ENCODE results near the gene RNF133. TPM values are rescaled to one million over a fixed set of nuclear protein-coding genes. Genes with fewer than 3 reads are reported as not detected.
A peak's percentile ranks its signal among the peaks of the same experiment; 100 is the strongest.

RNF133 gene
- total and polyA plus RNA-seq, 4 donors: 0.88 to 1.2 TPM; not detected in 2

- no peak for DNase-seq (ENCODE audit: low read depth in 4 of 6, low spot score in 6 of 6)
- H3K36me3 ChIP-seq (ENCODE audit: control insufficient read depth, insufficient read depth, low read length): no peaks in the 10 kb centered on the region
- no peak overlapping the region for H3K4me3 ChIP-seq (ENCODE audit: low read depth, low read length)
- H3K27ac ChIP-seq (ENCODE audit: low read depth, low read length): no peak overlapping the region
- WGBS (ENCODE audit: insufficient coverage): 50% methylated on average over 1 of the region's 4 CpGs
- no peaks in the 10 kb centered on the region for H3K4me1 ChIP-seq (ENCODE audit: control insufficient read depth, insufficient read depth, low read length)
- no peaks in the 10 kb centered on the region for H3K9me3 ChIP-seq (ENCODE audit: control insufficient read depth, insufficient read depth, low read length)
- no peaks in the 10 kb centered on the region for H3K27me3 ChIP-seq (ENCODE audit: control insufficient read depth, insufficient read depth, low read length)
Observed at GRCh38 chr7:122719010-122719578, 20.2 kb upstream of the RNF133 start.

DNA sequence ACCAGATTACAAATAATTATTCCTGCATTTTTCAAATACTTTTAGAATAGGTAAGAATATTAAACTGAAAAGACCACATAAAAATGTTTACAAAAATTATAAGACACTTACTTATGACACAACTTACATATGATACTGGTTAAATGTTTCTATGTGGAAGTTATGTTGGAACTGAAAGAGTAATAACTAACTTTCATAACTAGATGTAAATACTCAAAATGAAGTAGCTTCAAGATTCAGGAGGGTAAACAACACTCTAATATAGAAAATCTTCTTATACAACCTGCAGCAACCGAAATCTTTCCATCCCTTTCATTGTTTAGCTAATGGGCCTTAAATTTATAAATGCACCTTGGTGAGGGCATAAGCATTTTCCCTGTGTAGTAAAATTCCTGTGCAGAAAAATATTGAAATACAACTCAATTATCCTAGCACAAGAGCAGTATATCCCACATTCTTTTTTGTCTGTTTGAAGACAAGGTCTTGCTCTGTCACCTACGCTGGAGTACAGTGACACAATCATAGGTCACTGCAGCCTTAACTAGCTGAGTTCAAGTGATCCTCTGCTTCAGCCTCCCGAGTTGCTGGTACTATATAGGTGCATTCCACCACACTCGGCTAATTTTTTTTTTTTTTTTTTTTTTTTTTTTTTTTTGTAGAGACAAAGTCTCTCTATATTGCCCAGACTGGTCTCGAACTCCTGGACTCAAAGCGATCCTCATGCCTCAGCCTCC is 18.6 kb upstream of the RNF133 start:
- 100% methylated on average over 1 of the region's 6 CpGs for WGBS (ENCODE audit: insufficient coverage)
- Histone ChIP-seq H3K27me3 (ENCODE audit: control insufficient read depth, insufficient read depth, low read length) (no peaks in the 10 kb centered on the region), H3K27ac (ENCODE audit: low read depth, low read length) (no peak overlapping the region), H3K9me3 (ENCODE audit: control insufficient read depth, insufficient read depth, low read length) (no peaks in the 10 kb centered on the region), H3K36me3 (ENCODE audit: control insufficient read depth, insufficient read depth, low read length) (no peaks in the 10 kb centered on the region), H3K4me3 (ENCODE audit: low read depth, low read length) (no peak overlapping the region), H3K4me1 (ENCODE audit: control insufficient read depth, insufficient read depth, low read length) (no peaks in the 10 kb centered on the region)
- DNase-seq (ENCODE audit: low read depth in 4 of 6, low spot score in 6 of 6): no peak

DNA sequence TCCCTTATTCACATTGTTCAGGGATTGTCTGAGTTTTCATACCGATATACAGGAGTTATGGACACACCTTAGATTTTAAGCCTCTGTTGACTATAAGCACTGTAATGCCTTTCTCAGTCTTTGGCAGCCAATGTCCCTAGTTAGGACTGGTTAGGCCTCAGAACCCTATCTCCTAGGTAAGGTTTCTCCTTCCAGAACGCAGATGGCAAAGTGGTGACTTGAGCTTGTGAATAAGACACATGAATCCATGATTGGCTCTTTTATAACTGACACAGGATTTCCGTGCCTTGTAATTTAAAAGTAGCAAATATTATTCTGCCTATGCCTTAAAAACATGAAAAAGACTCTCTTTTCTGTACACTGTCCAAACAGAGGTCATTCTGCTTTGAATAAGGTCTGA is 16.3 kb upstream of the RNF133 start:
- no peaks in the 10 kb centered on the region for H3K9me3 ChIP-seq (ENCODE audit: control insufficient read depth, insufficient read depth, low read length)
- DNase-seq (ENCODE audit: low read depth in 4 of 6, low spot score in 6 of 6): no peak
- H3K4me3 ChIP-seq (ENCODE audit: low read depth, low read length): no peak overlapping the region
- H3K4me1 ChIP-seq (ENCODE audit: control insufficient read depth, insufficient read depth, low read length): no peaks in the 10 kb centered on the region
- no peaks in the 10 kb centered on the region for H3K36me3 ChIP-seq (ENCODE audit: control insufficient read depth, insufficient read depth, low read length)
- WGBS (ENCODE audit: insufficient coverage): no CpG with 5 or more reads among the region's 3 CpGs
- H3K27ac ChIP-seq (ENCODE audit: low read depth, low read length): no peak overlapping the region
- H3K27me3 ChIP-seq (ENCODE audit: control insufficient read depth, insufficient read depth, low read length): no peaks in the 10 kb centered on the region

- no peak overlapping the region for H3K4me3 ChIP-seq (ENCODE audit: low read depth, low read length)
- H3K4me1 ChIP-seq (ENCODE audit: control insufficient read depth, insufficient read depth, low read length): no peaks in the 10 kb centered on the region
- peak in 1 of 6 donors; percentile 39 for DNase-seq (ENCODE audit: low read depth in 4 of 6, low spot score in 6 of 6)
- WGBS (ENCODE audit: insufficient coverage): no CpG with 5 or more reads among the region's 1 CpG
- no peaks in the 10 kb centered on the region for H3K27me3 ChIP-seq (ENCODE audit: control insufficient read depth, insufficient read depth, low read length)
- no peaks in the 10 kb centered on the region for H3K36me3 ChIP-seq (ENCODE audit: control insufficient read depth, insufficient read depth, low read length)
- H3K27ac ChIP-seq (ENCODE audit: low read depth, low read length): no peak overlapping the region
- no peaks in the 10 kb centered on the region for H3K9me3 ChIP-seq (ENCODE audit: control insufficient read depth, insufficient read depth, low read length)
Observed at GRCh38 chr7:122710916-122711315, 12.0 kb upstream of the RNF133 start.

DNA sequence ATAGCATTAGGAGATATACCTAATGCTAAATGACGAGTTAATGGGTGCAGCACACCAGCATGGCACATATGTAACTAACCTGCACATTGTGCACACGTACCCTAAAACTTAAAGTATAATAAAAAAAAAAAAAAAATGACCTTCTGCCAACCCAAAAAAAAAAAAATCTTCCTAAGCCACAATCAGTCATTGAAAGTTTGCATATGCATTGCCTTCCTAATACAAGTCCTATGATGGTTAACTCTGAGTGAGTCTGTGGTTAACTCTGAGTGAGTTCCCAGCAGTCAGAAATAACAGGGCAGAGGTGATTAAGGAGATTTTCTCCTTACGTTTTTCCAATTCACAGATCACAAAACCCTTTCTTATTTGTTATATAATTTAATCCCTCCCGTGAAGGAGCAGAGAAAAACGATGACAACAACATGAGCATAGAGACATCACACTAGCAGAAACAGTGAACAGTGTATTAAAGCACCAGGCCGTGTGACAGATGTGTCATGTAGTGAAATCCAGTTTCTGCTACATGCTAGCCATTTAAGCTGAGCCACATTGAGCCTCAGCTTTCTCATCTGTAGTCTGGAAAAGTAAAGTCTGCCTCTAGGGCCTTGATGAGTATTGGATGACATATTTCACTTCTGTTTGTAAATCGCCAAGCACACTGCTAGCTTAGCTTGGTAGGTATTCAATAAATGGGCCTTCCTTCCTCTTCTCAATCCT is 11.2 kb upstream of the RNF133 start:
- 100% methylated on average over 1 of the region's 7 CpGs for WGBS (ENCODE audit: insufficient coverage)
- Histone ChIP-seq H3K27me3 (ENCODE audit: control insufficient read depth, insufficient read depth, low read length) (no peaks in the 10 kb centered on the region), H3K9me3 (ENCODE audit: control insufficient read depth, insufficient read depth, low read length) (no peaks in the 10 kb centered on the region), H3K4me3 (ENCODE audit: low read depth, low read length) (no peak overlapping the region), H3K4me1 (ENCODE audit: control insufficient read depth, insufficient read depth, low read length) (no peaks in the 10 kb centered on the region), H3K36me3 (ENCODE audit: control insufficient read depth, insufficient read depth, low read length) (no peaks in the 10 kb centered on the region), H3K27ac (ENCODE audit: low read depth, low read length) (no peak overlapping the region)
- no peak for DNase-seq (ENCODE audit: low read depth in 4 of 6, low spot score in 6 of 6)

- Histone ChIP-seq H3K4me3 (ENCODE audit: low read depth, low read length) (no peak overlapping the region), H3K27me3 (ENCODE audit: control insufficient read depth, insufficient read depth, low read length) (no peaks in the 10 kb centered on the region), H3K36me3 (ENCODE audit: control insufficient read depth, insufficient read depth, low read length) (no peaks in the 10 kb centered on the region), H3K9me3 (ENCODE audit: control insufficient read depth, insufficient read depth, low read length) (no peaks in the 10 kb centered on the region), H3K27ac (ENCODE audit: low read depth, low read length) (no peak overlapping the region), H3K4me1 (ENCODE audit: control insufficient read depth, insufficient read depth, low read length) (no peaks in the 10 kb centered on the region)
- no CpG with 5 or more reads among the region's 2 CpGs for WGBS (ENCODE audit: insufficient coverage)
- DNase-seq (ENCODE audit: low read depth in 4 of 6, low spot score in 6 of 6): no peak
Observed at GRCh38 chr7:122706836-122707235, 7.9 kb upstream of the RNF133 start.

- Histone ChIP-seq H3K27ac (ENCODE audit: low read depth, low read length) (no peak within 1 kb of the TSS), H3K9me3 (ENCODE audit: control insufficient read depth, insufficient read depth, low read length) (no peaks in the 10 kb centered on the region), H3K4me1 (ENCODE audit: control insufficient read depth, insufficient read depth, low read length) (no peaks in the 10 kb centered on the region), H3K27me3 (ENCODE audit: control insufficient read depth, insufficient read depth, low read length) (no peaks in the 10 kb centered on the region), H3K36me3 (ENCODE audit: control insufficient read depth, insufficient read depth, low read length) (no peaks in the 10 kb centered on the region), H3K4me3 (ENCODE audit: low read depth, low read length) (no peak within 1 kb of the TSS)
- no CpG with 5 or more reads among the region's 1 CpG for WGBS (ENCODE audit: insufficient coverage)
- no peak for DNase-seq (ENCODE audit: low read depth in 4 of 6, low spot score in 6 of 6)
Observed at GRCh38 chr7:122702872-122703510, 4.1 kb upstream of the RNF133 start, which contains the start of gene RNF148. RNF148 (minus strand) TSS chr7:122702922; CDS start chr7:122702750, 172 bp downstream.

GRCh38 chr7:122695816-122696215 is 3.1 kb downstream of the RNF133 start:
- no peak for DNase-seq (ENCODE audit: low read depth in 4 of 6, low spot score in 6 of 6)
- H3K9me3 ChIP-seq (ENCODE audit: control insufficient read depth, insufficient read depth, low read length): no peaks in the 10 kb centered on the region
- no peak overlapping the region for H3K27ac ChIP-seq (ENCODE audit: low read depth, low read length)
- H3K4me1 ChIP-seq (ENCODE audit: control insufficient read depth, insufficient read depth, low read length): no peaks in the 10 kb centered on the region
- no peak overlapping the region for H3K4me3 ChIP-seq (ENCODE audit: low read depth, low read length)
- WGBS (ENCODE audit: insufficient coverage): no CpG with 5 or more reads among the region's 1 CpG
- no peaks in the 10 kb centered on the region for H3K36me3 ChIP-seq (ENCODE audit: control insufficient read depth, insufficient read depth, low read length)
- no peaks in the 10 kb centered on the region for H3K27me3 ChIP-seq (ENCODE audit: control insufficient read depth, insufficient read depth, low read length)

DNA sequence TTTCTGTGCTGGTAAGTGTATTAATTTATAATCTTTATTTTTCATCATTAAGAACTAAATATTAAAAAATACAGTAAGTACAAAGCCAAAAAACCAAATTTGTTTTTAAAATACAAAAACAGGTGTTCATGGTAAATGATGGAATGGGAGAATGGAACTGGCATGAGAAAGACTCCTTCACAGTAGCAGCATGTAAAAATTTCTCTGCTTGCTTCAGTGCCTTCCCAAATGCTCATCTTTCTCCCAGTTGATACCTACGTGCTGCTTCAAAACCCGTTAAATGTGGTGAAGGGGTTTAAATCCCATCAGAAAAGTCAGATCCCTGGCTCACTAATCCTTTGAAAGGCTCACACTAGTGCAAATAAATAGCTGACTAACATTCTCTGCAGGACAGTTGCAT is 4.2 kb downstream of the RNF133 start:
- no peaks in the 10 kb centered on the region for H3K27me3 ChIP-seq (ENCODE audit: control insufficient read depth, insufficient read depth, low read length)
- no peaks in the 10 kb centered on the region for H3K36me3 ChIP-seq (ENCODE audit: control insufficient read depth, insufficient read depth, low read length)
- peak in 1 of 6 donors; percentile 22 for DNase-seq (ENCODE audit: low read depth in 4 of 6, low spot score in 6 of 6)
- H3K27ac ChIP-seq (ENCODE audit: low read depth, low read length): no peak overlapping the region
- no peak overlapping the region for H3K4me3 ChIP-seq (ENCODE audit: low read depth, low read length)
- no CpG with 5 or more reads among the region's 2 CpGs for WGBS (ENCODE audit: insufficient coverage)
- no peaks in the 10 kb centered on the region for H3K4me1 ChIP-seq (ENCODE audit: control insufficient read depth, insufficient read depth, low read length)
- H3K9me3 ChIP-seq (ENCODE audit: control insufficient read depth, insufficient read depth, low read length): no peaks in the 10 kb centered on the region
